ENCODE data around the gene NEAT1.

- TF ChIP-seq POLR2AphosphoS5 (IDR thresholded peaks at IDR 0.05; ENCODE audit: low read depth, low read length) (no peak), SIRT6 (IDR thresholded peaks at IDR 0.05; ENCODE audit: low read length) (no peak), CBX8 (IDR thresholded peaks at IDR 0.05; ENCODE audit: borderline replicate concordance, low read depth, low read length) (no peak), TEAD4 (IDR thresholded peaks at IDR 0.05; ENCODE audit: low read depth, low read length) (no peak), CTCF (IDR thresholded peaks at IDR 0.05; ENCODE audit: control extremely low read depth in 1 of 3, insufficient read depth in 1 of 3, low read depth in 1 of 3, low read length in 3 of 3) (no peak), NANOG (IDR thresholded peaks at IDR 0.05; ENCODE audit: insufficient read depth, low read depth, low read length, poor library complexity, severe bottlenecking) (no peak), TCF12 (IDR thresholded peaks at IDR 0.05; ENCODE audit: low read depth, low read length) (no peak), GABPA (IDR thresholded peaks at IDR 0.05; ENCODE audit: borderline replicate concordance, insufficient read depth, low read length) (no peak), EZH2 (IDR thresholded peaks at IDR 0.05; ENCODE audit: low read depth, low read length, severe bottlenecking) (no peak), POLR2A (IDR thresholded peaks at IDR 0.05; ENCODE audit: control extremely low read depth in 1 of 2, low read depth in 2 of 2, low read length in 2 of 2) (no peak), CREB1 (IDR thresholded peaks at IDR 0.05) (no peak), RAD21 (IDR thresholded peaks at IDR 0.05 in 1 of 2, conservative IDR thresholded peaks at IDR 0.05 in 1 of 2; ENCODE audit: low read depth in 2 of 2, low read length in 2 of 2) (no peak), TBP (IDR thresholded peaks at IDR 0.05; ENCODE audit: low read depth, low read length) (no peak)
- TF ChIP-seq, protein P1, sequence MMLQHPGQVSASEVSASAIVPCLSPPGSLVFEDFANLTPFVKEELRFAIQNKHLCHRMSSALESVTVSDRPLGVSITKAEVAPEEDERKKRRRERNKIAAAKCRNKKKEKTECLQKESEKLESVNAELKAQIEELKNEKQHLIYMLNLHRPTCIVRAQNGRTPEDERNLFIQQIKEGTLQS (IDR thresholded peaks at IDR 0.05; ENCODE audit: insufficient read depth, low read depth, low read length), result no peak
These were observed 26.0 kb downstream of the NEAT1 start for GRCh38 chr11:65448418-65449105.

Measured in H1 (cell line).